Natural killer cell (primary cell): ENCODE measurements around the gene SMIM22. TPM values are rescaled to one million over a fixed set of nuclear protein-coding genes. Genes with fewer than 3 reads are reported as not detected.

ENCODE experiments used
- ATAC-seq, 3 donors: fragments of 150-1000 bp in 2 of 3; fragments of 200-7000 bp in 1 of 3; cut with Tn5 transposase; 1 replicate in 1 of 3; 2 replicates in 2 of 3; pipeline ENCODE4 v1.10.0; 2021; ENCODE audit warnings: mild to moderate bottlenecking in 2 of 3, moderate library complexity in 2 of 3
- DNase-seq, 2 donors: peaks; one replicate each; pipeline versions ENCODE4 v3.0.0 to v3.0.0-alpha.2; 2013 to 2021; ENCODE audit warnings: mixed read lengths in 1 of 2
- H3K27ac ChIP-seq: one replicate; pipeline ENCODE4 v1.5.1; 2013; ENCODE audit warnings: mild to moderate bottlenecking, low read length
- H3K27me3 ChIP-seq: one replicate; pipeline ENCODE4 v1.6.1; 2013; ENCODE audit warnings: low read length; ENCODE audit not compliant: control insufficient read depth, insufficient read depth
- H3K36me3 ChIP-seq: one replicate; pipeline ENCODE4 v1.6.1; 2013; ENCODE audit warnings: low read length; ENCODE audit not compliant: control insufficient read depth, insufficient read depth
- H3K4me1 ChIP-seq: one replicate; pipeline ENCODE4 v1.6.1; 2013; ENCODE audit warnings: low read length; ENCODE audit not compliant: control insufficient read depth, insufficient read depth
- H3K4me3 ChIP-seq: one replicate; pipeline ENCODE4 v1.5.1; 2013; ENCODE audit warnings: low read length
- H3K9me3 ChIP-seq: one replicate; pipeline ENCODE4 v1.6.1; 2013; ENCODE audit warnings: low read length; ENCODE audit not compliant: control insufficient read depth, insufficient read depth
- H3K27ac Mint-ChIP-seq, 2 donors: one replicate each; pipeline ENCODE4 v1.8.0; 2022; ENCODE audit warnings: mild to moderate bottlenecking in 2 of 2, mixed read lengths in 2 of 2, moderate library complexity in 1 of 2
- H3K27me3 Mint-ChIP-seq, 2 donors: one replicate each; pipeline ENCODE4 v1.8.0; 2022; ENCODE audit warnings: low read depth in 2 of 2, mixed read lengths in 2 of 2
- H3K36me3 Mint-ChIP-seq: one replicate; pipeline ENCODE4 v1.8.0; 2022; ENCODE audit warnings: mixed read lengths
- H3K4me1 Mint-ChIP-seq, 2 donors: one replicate each; pipeline ENCODE4 v1.8.0; 2022; ENCODE audit warnings: mixed read lengths in 2 of 2
- H3K4me3 Mint-ChIP-seq: one replicate; pipeline ENCODE4 v1.8.0; 2022; ENCODE audit warnings: mild to moderate bottlenecking, moderate library complexity, mixed read lengths
- H3K9me3 Mint-ChIP-seq, 2 donors: one replicate each; pipeline ENCODE4 v1.8.0; 2022; ENCODE audit warnings: mixed read lengths in 2 of 2
- CTCF ChIP-seq: fragments of 200-600 bp; IDR thresholded peaks from one replicate; pipeline ENCODE4 v1.8.0; 2022; ENCODE audit warnings: antibody characterized with exemption
- WGBS: methylation state at CpG from one replicate; pipeline ENCODE4 v1.1.7; 2013; ENCODE audit warnings: missing lambda C conversion rate; ENCODE audit not compliant: insufficient coverage; 5-methylcytosine and 5-hydroxymethylcytosine counted together
- intact Hi-C: fragments of 100-400 bp; cut with micrococcal nuclease; formaldehyde crosslinking; loops from one replicate; pipeline ENCODE4 v1.14.2; 2022
- total RNA-seq, 4 donors: library from RNA; stranded (reverse); fragments of 120-200 nt in 1 of 4; gene quantifications; one replicate each; pipeline versions ENCODE4 v1.2.3 to v1.2.4, GENCODE V29; 2013 to 2022

The SMIM22 gene
- total RNA-seq, 3 donors from 2014 or later (not counting 1 experiment from before 2014, with no cell fraction given), result not detected

- no peaks in the 10 kb centered on the region for H3K27me3 Mint-ChIP-seq
- Histone ChIP-seq H3K4me3 (no peak overlapping the region), H3K27me3 (no peaks in the 10 kb centered on the region), H3K9me3 (no peaks in the 10 kb centered on the region), H3K4me1 (no peaks in the 10 kb centered on the region), H3K27ac (no peak overlapping the region), H3K36me3 (peaks cover 24% of the 10 kb centered on the region)
- ATAC-seq, result peak in 1 of 3 donors; percentile 22
- intact Hi-C loops, result no loop called here
- H3K4me1 Mint-ChIP-seq, result peaks cover 15% of the 10 kb centered on the region in 2 donors
- no peaks in the 10 kb centered on the region for H3K36me3 Mint-ChIP-seq
- peak overlapping the region; percentile 18 to 77 for H3K27ac Mint-ChIP-seq
- no peak for DNase-seq
- no peaks in the 10 kb centered on the region for H3K9me3 Mint-ChIP-seq
- WGBS, result 64% methylated on average over 12 of the region's 14 CpGs
- H3K4me3 Mint-ChIP-seq, result peak overlapping the region; percentile 10
- no peak for TF ChIP-seq CTCF
Measured at GRCh38 chr16:4747906-4748681, 47.1 kb upstream of the SMIM22 start.

DNA sequence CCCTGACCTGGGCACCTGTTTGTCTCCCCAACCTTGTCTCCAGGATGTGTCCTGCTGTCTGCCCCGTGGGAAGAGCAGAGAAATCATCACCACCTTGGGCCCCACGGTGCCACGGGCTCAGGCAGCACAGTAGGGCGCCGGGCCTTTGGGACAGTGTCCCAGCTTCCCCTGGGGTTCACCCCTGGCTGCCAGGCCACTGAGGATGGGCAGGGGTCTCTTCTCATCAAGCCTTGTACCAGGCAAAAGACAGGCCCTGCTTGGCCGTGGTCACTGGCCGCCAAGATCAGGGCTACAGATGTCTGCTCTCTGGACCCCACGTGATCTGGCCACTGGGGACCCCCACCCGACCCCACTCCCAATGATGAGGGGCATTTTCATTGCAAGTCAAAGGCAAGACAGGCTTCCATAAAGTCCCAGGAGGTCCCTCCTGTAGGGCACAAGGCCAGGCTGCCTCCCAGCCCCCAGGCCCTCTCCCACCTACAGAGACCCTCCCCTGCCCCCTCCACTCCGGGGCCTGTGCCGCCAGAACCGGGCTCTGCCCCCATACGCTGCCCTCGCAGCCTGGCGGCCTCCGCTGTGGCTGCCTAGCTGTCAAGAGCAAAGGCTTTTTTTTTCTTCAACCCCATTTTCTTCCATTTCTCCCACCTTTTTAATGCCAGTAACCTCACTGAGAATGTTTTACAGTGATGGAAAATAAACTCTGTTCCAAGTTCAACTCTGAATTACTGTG is 46.3 kb upstream of the SMIM22 start:
- 94% methylated on average over 16 of the region's 16 CpGs for WGBS
- Histone ChIP-seq H3K4me3 (no peak overlapping the region), H3K9me3 (no peaks in the 10 kb centered on the region), H3K36me3 (peaks cover 28% of the 10 kb centered on the region), H3K27ac (no peak overlapping the region), H3K27me3 (no peaks in the 10 kb centered on the region), H3K4me1 (no peaks in the 10 kb centered on the region)
- Mint-ChIP-seq H3K4me3 (no peak overlapping the region), H3K27me3 (no peaks in the 10 kb centered on the region), H3K27ac (peak overlapping the region in 1 of 2 donors; percentile 77), H3K4me1 (peaks cover 10% of the 10 kb centered on the region in 2 donors), H3K9me3 (no peaks in the 10 kb centered on the region), H3K36me3 (no peaks in the 10 kb centered on the region)
- ATAC-seq (no peak), DNase-seq (no peak)
- no peak for TF ChIP-seq CTCF
- intact Hi-C loops, result no loop called here

GRCh38 chr16:4749700-4750257 is 45.4 kb upstream of the SMIM22 start:
- Histone ChIP-seq H3K9me3 (no peaks in the 10 kb centered on the region), H3K4me1 (no peaks in the 10 kb centered on the region), H3K4me3 (no peak overlapping the region), H3K36me3 (peaks cover 30% of the 10 kb centered on the region), H3K27me3 (no peaks in the 10 kb centered on the region), H3K27ac (no peak overlapping the region)
- no peak for ATAC-seq
- no peaks in the 10 kb centered on the region for H3K9me3 Mint-ChIP-seq
- no peaks in the 10 kb centered on the region for H3K36me3 Mint-ChIP-seq
- intact Hi-C loops, result no loop called here
- H3K27me3 Mint-ChIP-seq, result no peaks in the 10 kb centered on the region
- no peak for DNase-seq
- peaks cover 10% of the 10 kb centered on the region in 2 donors for H3K4me1 Mint-ChIP-seq
- H3K4me3 Mint-ChIP-seq, result no peak overlapping the region
- TF ChIP-seq CTCF, result no peak
- no peak overlapping the region for H3K27ac Mint-ChIP-seq
- WGBS, result 90% methylated on average over 9 of the region's 10 CpGs
